Jurkat, Clone E6-1 (cell line): Measurements from ENCODE around the gene ZNF738.

Experiments
- DNase-seq: peaks from one replicate; pipeline ENCODE4 v3.0.0-alpha.2; 2011; ENCODE audit warnings: low read depth, low spot score
- H3K4me3 ChIP-seq: 2 replicates; pipeline ENCODE4 v1.5.1; 2011; ENCODE audit warnings: mild to moderate bottlenecking, low read length, control low read depth, moderate library complexity

The ZNF738 gene

GRCh38 chr19:21402303-21402985 is 43.6 kb downstream of the ZNF738 start:
- no peak overlapping the region for H3K4me3 ChIP-seq
- no peak for DNase-seq

GRCh38 chr19:21410166-21410565 is 51.4 kb downstream of the ZNF738 start:
- no peak overlapping the region for H3K4me3 ChIP-seq

GRCh38 chr19:21422244-21422643 is 63.4 kb downstream of the ZNF738 start:
- no peak overlapping the region for H3K4me3 ChIP-seq
- no peak for DNase-seq

More at GRCh38 chr19:21410166-21410565, 51.4 kb downstream of the ZNF738 start:
- DNase-seq, result no peak

GRCh38 chr19:21423057-21424041 is 64.5 kb downstream of the ZNF738 start:
- no peak for DNase-seq
- H3K4me3 ChIP-seq, result no peak overlapping the region
